Keratinocyte (primary cell): ENCODE measurements around the gene NTNG2. TPM values are rescaled to one million over a fixed set of nuclear protein-coding genes. Genes with fewer than 3 reads are reported as not detected.

ENCODE experiments used
- DNase-seq: peaks from one replicate; pipeline ENCODE4 v3.0.0-alpha.2; 2011; ENCODE audit warnings: low read depth, missing footprints, low spot score
- FAIRE-seq: peaks from 2 replicates; lab custom pipeline; 2011; peaks lifted over from hg19 to GRCh38; lab: Jason Lieb, UNC
- H2AFZ ChIP-seq: 2 replicates; pipeline ENCODE4 v1.6.0; 2012; ENCODE audit warnings: low read length, control low read depth, inconsistent platforms; ENCODE audit not compliant: control insufficient read depth
- H3K27ac ChIP-seq: 2 replicates; pipeline ENCODE4 v1.5.1; 2011; ENCODE audit warnings: low read length; ENCODE audit not compliant: control insufficient read depth, insufficient read depth
- H3K27me3 ChIP-seq: 3 replicates; pipeline ENCODE4 v1.6.0; 2011; ENCODE audit warnings: low read length; ENCODE audit not compliant: control insufficient read depth, insufficient read depth; ENCODE audit errors: extremely low read depth
- H3K36me3 ChIP-seq, 2 experiments: 2 replicates in 1 of 2; 3 replicates in 1 of 2; pipeline ENCODE4 v1.5.1; 2011; ENCODE audit warnings: low read length in 2 of 2, mild to moderate bottlenecking in 1 of 2; ENCODE audit not compliant: control insufficient read depth in 2 of 2, insufficient read depth in 2 of 2; ENCODE audit errors: extremely low read depth in 1 of 2
- H3K4me1 ChIP-seq: 3 replicates; pipeline ENCODE4 v1.5.1; 2011; ENCODE audit warnings: low read length; ENCODE audit not compliant: control insufficient read depth, insufficient read depth; ENCODE audit errors: extremely low read depth
- H3K4me2 ChIP-seq: 3 replicates; pipeline ENCODE4 v1.6.0; 2011; ENCODE audit warnings: low read depth, low read length; ENCODE audit not compliant: control insufficient read depth, insufficient read depth; ENCODE audit errors: extremely low read depth
- H3K4me3 ChIP-seq, 3 experiments: fragments of 200-600 bp in 1 of 3; sonication (generic) in 1 of 3; 2 replicates in 2 of 3; 3 replicates in 1 of 3; pipeline ENCODE4 v1.5.1; 2011 to 2016; ENCODE audit warnings: low read length in 3 of 3, mild to moderate bottlenecking in 3 of 3, control low read depth in 2 of 3, inconsistent platforms in 1 of 3, low read depth in 1 of 3, mixed read lengths in 1 of 3, mixed run types in 1 of 3, moderate library complexity in 1 of 3; ENCODE audit not compliant: control insufficient read depth in 2 of 3, insufficient read depth in 2 of 3; ENCODE audit errors: extremely low read depth in 1 of 3
- H3K79me2 ChIP-seq: 2 replicates; pipeline ENCODE4 v1.6.0; 2012; ENCODE audit warnings: low read length; ENCODE audit not compliant: control insufficient read depth, insufficient read depth
- H3K9ac ChIP-seq: 3 replicates; pipeline ENCODE4 v1.6.0; 2011; ENCODE audit warnings: low read length; ENCODE audit not compliant: control insufficient read depth, insufficient read depth; ENCODE audit errors: extremely low read depth
- H3K9me1 ChIP-seq: 3 replicates; pipeline ENCODE4 v1.6.0; 2011; ENCODE audit warnings: low read length; ENCODE audit not compliant: control insufficient read depth, insufficient read depth; ENCODE audit errors: extremely low read depth
- H3K9me3 ChIP-seq: 2 replicates; pipeline ENCODE4 v1.5.1; 2012; ENCODE audit warnings: low read depth, low read length; ENCODE audit not compliant: control insufficient read depth
- H4K20me1 ChIP-seq: 3 replicates; pipeline ENCODE4 v1.6.0; 2011; ENCODE audit warnings: low read length; ENCODE audit not compliant: control insufficient read depth, insufficient read depth; ENCODE audit errors: extremely low read depth
- EZH2 ChIP-seq: IDR thresholded peaks from one replicate; pipeline ENCODE4 v1.6.1; 2012; ENCODE audit warnings: inconsistent platforms, mild to moderate bottlenecking, low read length, moderate library complexity
- dilution Hi-C: fragments of 300-500 bp; cut with MboI; formaldehyde crosslinking; loops from one replicate; pipeline ENCODE4 v1.7.0; 2020; ENCODE audit warnings: low sequenced_read_pairs; ENCODE audit not compliant: extremely low pct_ligation_motif_present
- polyA plus RNA-seq, 5 experiments: library from polyadenylated mRNA; depleted of rRNA in 3 of 5; stranded (reverse) in 3 of 5; stranded (forward) in 1 of 5; unstranded in 1 of 5; fragments of >200 nt; gene quantifications; 1 replicate in 1 of 5; 2 replicates in 3 of 5; 3 replicates in 1 of 5; pipeline versions ENCODE4 v1.2.1 to v1.2.3, GENCODE V29; 2011 to 2012; ENCODE audit warnings: missing spikeins in 2 of 5, low read depth in 1 of 5, low replicate concordance in 1 of 5
- TF ChIP-seq, protein P1 (sequence below), 3 experiments: IDR thresholded peaks in 1 of 3; conservative IDR thresholded peaks in 1 of 3; optimal IDR thresholded peaks in 1 of 3; 2 replicates in 2 of 3; 3 replicates in 1 of 3; pipeline versions ENCODE3 to v1.5.1; 2011; ENCODE audit warnings: low read length in 3 of 3, mild to moderate bottlenecking in 3 of 3, moderate library complexity in 2 of 3, control low read depth in 1 of 3, inconsistent platforms in 1 of 3; ENCODE audit not compliant: insufficient read depth in 2 of 3; ENCODE audit errors: extremely low read depth in 1 of 3

Gene NTNG2
- polyA plus RNA-seq, 1 donor (not counting 4 experiments of a cell fraction or from before 2014, with no cell fraction given): 0.05 TPM

DNA sequence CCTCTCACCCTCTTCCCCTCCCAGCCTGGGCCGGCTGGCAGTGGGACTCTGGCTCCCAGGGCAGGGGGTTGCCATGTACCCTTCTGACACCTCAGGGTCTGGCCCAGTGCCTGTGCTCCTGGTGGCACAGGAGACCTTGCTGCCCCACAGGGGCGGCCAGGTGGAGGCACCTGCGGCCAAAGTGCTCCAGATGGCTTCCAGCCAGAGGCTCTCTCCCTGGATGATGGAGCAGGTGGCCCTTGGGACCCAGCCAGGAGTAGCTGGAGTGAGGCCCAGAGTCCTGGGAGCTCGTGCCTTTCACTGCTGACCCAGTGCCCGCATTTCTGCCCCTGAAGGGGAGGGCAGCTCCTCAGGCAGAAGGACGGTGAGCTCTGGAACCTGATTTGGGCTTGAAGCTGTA, 87.3 kb downstream of the NTNG2 start:
- Histone ChIP-seq H2AFZ (no peak overlapping the region), H3K27ac (no peak overlapping the region), H3K79me2 (no peaks in the 10 kb centered on the region), H4K20me1 (no peaks in the 10 kb centered on the region), H3K4me3 (no peak overlapping the region), H3K4me2 (no peak overlapping the region), H3K9me1 (no peaks in the 10 kb centered on the region), H3K4me1 (no peaks in the 10 kb centered on the region), H3K36me3 (no peaks in the 10 kb centered on the region), H3K27me3 (peaks cover 22% of the 10 kb centered on the region), H3K9me3 (no peaks in the 10 kb centered on the region), H3K9ac (no peak overlapping the region)
- FAIRE-seq (no peak), DNase-seq (no peak)
- dilution Hi-C loops: no loop called here
- TF ChIP-seq, protein P1, sequence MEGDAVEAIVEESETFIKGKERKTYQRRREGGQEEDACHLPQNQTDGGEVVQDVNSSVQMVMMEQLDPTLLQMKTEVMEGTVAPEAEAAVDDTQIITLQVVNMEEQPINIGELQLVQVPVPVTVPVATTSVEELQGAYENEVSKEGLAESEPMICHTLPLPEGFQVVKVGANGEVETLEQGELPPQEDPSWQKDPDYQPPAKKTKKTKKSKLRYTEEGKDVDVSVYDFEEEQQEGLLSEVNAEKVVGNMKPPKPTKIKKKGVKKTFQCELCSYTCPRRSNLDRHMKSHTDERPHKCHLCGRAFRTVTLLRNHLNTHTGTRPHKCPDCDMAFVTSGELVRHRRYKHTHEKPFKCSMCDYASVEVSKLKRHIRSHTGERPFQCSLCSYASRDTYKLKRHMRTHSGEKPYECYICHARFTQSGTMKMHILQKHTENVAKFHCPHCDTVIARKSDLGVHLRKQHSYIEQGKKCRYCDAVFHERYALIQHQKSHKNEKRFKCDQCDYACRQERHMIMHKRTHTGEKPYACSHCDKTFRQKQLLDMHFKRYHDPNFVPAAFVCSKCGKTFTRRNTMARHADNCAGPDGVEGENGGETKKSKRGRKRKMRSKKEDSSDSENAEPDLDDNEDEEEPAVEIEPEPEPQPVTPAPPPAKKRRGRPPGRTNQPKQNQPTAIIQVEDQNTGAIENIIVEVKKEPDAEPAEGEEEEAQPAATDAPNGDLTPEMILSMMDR (optimal IDR thresholded peaks at IDR 0.05 in 1 of 3, IDR thresholded peaks at IDR 0.05 in 1 of 3, conservative IDR thresholded peaks at IDR 0.05 in 1 of 3; ENCODE audit: extremely low read depth in 1 of 3, insufficient read depth in 2 of 3, low read length in 3 of 3): no peak
- TF ChIP-seq EZH2: no peak

DNA sequence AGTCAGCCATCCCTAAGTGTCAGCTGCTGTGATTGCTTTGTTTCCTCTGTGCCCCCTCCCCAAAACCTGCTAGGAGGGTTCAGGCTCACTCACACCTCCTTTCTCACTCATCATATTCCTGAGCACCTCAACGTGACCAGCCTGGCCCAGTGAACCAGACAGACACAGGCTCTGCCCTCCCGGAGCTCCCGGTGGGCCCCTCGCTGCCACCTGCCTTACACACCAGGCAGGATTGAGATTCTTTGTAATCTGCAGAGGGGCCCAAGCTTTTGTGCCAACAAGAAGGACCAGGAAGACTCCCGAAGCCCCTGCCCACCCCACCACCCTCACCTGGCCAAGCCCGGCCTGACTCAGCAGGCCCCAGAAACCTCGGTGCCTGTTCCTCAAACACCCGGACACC, 87.8 kb downstream of the NTNG2 start:
- Histone ChIP-seq H3K9me1 (no peaks in the 10 kb centered on the region), H3K4me3 (no peak overlapping the region), H3K79me2 (no peaks in the 10 kb centered on the region), H3K4me2 (no peak overlapping the region), H3K9ac (no peak overlapping the region), H3K4me1 (no peaks in the 10 kb centered on the region), H3K27ac (no peak overlapping the region), H3K36me3 (no peaks in the 10 kb centered on the region), H4K20me1 (no peaks in the 10 kb centered on the region), H3K27me3 (peaks cover 19% of the 10 kb centered on the region), H2AFZ (no peak overlapping the region), H3K9me3 (no peaks in the 10 kb centered on the region)
- dilution Hi-C loops: no loop called here
- FAIRE-seq (no peak), DNase-seq (no peak)
- TF ChIP-seq EZH2: no peak
- TF ChIP-seq, protein P1 (optimal IDR thresholded peaks at IDR 0.05 in 1 of 3, IDR thresholded peaks at IDR 0.05 in 1 of 3, conservative IDR thresholded peaks at IDR 0.05 in 1 of 3; ENCODE audit: extremely low read depth in 1 of 3, insufficient read depth in 2 of 3, low read length in 3 of 3): no peak
